Esophagus squamous epithelium (tissue), 5 donors: ENCODE results near the gene MVK. TPM values are rescaled to one million over a fixed set of nuclear protein-coding genes. Genes with fewer than 3 reads are reported as not detected.

ENCODE experiments used
- DNase-seq: peaks from one replicate; lab custom pipeline; 2025; lab: John Stamatoyannopoulos, UW
- H3K27ac ChIP-seq, 4 donors: fragments of 200-600 bp; sonication (generic); one replicate each; pipeline ENCODE4 v1.5.1; 2016 to 2019; ENCODE audit warnings: mild to moderate bottlenecking in 1 of 4
- H3K27me3 ChIP-seq, 4 donors: fragments of 200-600 bp; sonication (generic); 1 replicate in 3 of 4; 2 replicates in 1 of 4; pipeline versions ENCODE4 v1.5.1 to v1.6.0; 2017 to 2021; ENCODE audit warnings: antibody characterized with exemption in 1 of 4
- H3K36me3 ChIP-seq, 3 donors: fragments of 200-600 bp; sonication (generic); one replicate each; pipeline ENCODE4 v1.5.1; 2016 to 2019
- H3K4me1 ChIP-seq, 3 donors: fragments of 200-600 bp; sonication (generic); one replicate each; pipeline ENCODE4 v1.5.1; 2017 to 2019
- H3K4me3 ChIP-seq, 4 donors: fragments of 200-600 bp; sonication (generic); 1 replicate in 3 of 4; 2 replicates in 1 of 4; pipeline ENCODE4 v1.5.1; 2016 to 2019; ENCODE audit warnings: mild to moderate bottlenecking in 2 of 4, moderate library complexity in 1 of 4
- H3K9me3 ChIP-seq, 3 donors: fragments of 200-600 bp; sonication (generic); one replicate each; pipeline ENCODE4 v1.5.1; 2016 to 2019
- CTCF ChIP-seq, 6 experiments: fragments of 450-650 bp in 4 of 6; fragments of 200-600 bp in 2 of 6; sonication (generic) in 2 of 6; IDR thresholded peaks; one replicate each; pipeline ENCODE4 v1.5.1; 2016 to 2019; ENCODE audit warnings: antibody characterized with exemption in 6 of 6, mild to moderate bottlenecking in 4 of 6, moderate library complexity in 4 of 6
- POLR2A ChIP-seq, 4 donors: fragments of 450-650 bp; IDR thresholded peaks; one replicate each; pipeline ENCODE4 v1.6.1; 2017; ENCODE audit warnings: antibody characterized with exemption in 4 of 4, mild to moderate bottlenecking in 4 of 4, moderate library complexity in 3 of 4
- WGBS, 2 donors: methylation state at CpG; one replicate each; pipeline ENCODE4 v1.1.5; 2018; 5-methylcytosine and 5-hydroxymethylcytosine counted together
- intact Hi-C: fragments of 100-400 bp; cut with DNase I; formaldehyde crosslinking; loops from one replicate; pipeline ENCODE4 v1.15.0; 2022
- total RNA-seq, 4 donors: library from RNA; depleted of rRNA; stranded (reverse); fragments of >200 nt; gene quantifications; one replicate each; pipeline ENCODE4 v1.1.0, GENCODE V29; 2016
- donor health status: DM: yes; HTN: yes; CAD: no.

Gene MVK
- total RNA-seq, 4 donors from 2014 or later, result 38.9 to 62.6 (median 46.4) TPM

- no peak for TF ChIP-seq CTCF (IDR thresholded peaks at IDR 0.05)
- TF ChIP-seq POLR2A (IDR thresholded peaks at IDR 0.05), result no peak
- intact Hi-C loops, result no loop called here
- H3K4me3 ChIP-seq, result no peak overlapping the region
- H3K27ac ChIP-seq, result no peak overlapping the region
- WGBS, 2 donors, result 78% methylated on average over 2 of the region's 2 CpGs
- no peak for DNase-seq
- no peaks in the 10 kb centered on the region for H3K9me3 ChIP-seq
- peaks cover 0 to 51% (median 0%) of the 10 kb centered on the region in 4 donors for H3K27me3 ChIP-seq
- no peaks in the 10 kb centered on the region for H3K36me3 ChIP-seq
- no peaks in the 10 kb centered on the region for H3K4me1 ChIP-seq
Observed at GRCh38 chr12:109641422-109641821, 67.8 kb downstream of the MVK start.

- WGBS, 2 donors, result 48 to 64% methylated on average over 10 of the region's 10 CpGs
- Histone ChIP-seq H3K36me3 (no peaks in the 10 kb centered on the region), H3K9me3 (no peaks in the 10 kb centered on the region), H3K4me3 (no peak overlapping the region), H3K27me3 (peaks cover 0 to 54% (median 0%) of the 10 kb centered on the region in 4 donors), H3K4me1 (no peaks in the 10 kb centered on the region), H3K27ac (no peak overlapping the region)
- no peak for TF ChIP-seq POLR2A (IDR thresholded peaks at IDR 0.05)
- TF ChIP-seq CTCF (IDR thresholded peaks at IDR 0.05), result no peak
- intact Hi-C loops, result no loop called here
- no peak for DNase-seq
Observed at GRCh38 chr12:109642506-109643132, 69.0 kb downstream of the MVK start.

GRCh38 chr12:109645194-109645593 lies 71.6 kb downstream of the MVK start:
- intact Hi-C loops, result no loop called here
- DNase-seq, result no peak
- TF ChIP-seq CTCF (IDR thresholded peaks at IDR 0.05) (no peak), POLR2A (IDR thresholded peaks at IDR 0.05) (no peak)
- WGBS, 2 donors, result 29 to 66% methylated on average over 1 to 9 of the region's 11 CpGs
- Histone ChIP-seq H3K27me3 (peaks cover 0 to 57% (median 0%) of the 10 kb centered on the region in 4 donors), H3K36me3 (no peaks in the 10 kb centered on the region), H3K4me1 (peaks cover 0 to 4% (median 3%) of the 10 kb centered on the region in 3 donors), H3K9me3 (no peaks in the 10 kb centered on the region), H3K27ac (no peak overlapping the region), H3K4me3 (no peak overlapping the region)

GRCh38 chr12:109645708-109646107 lies 72.1 kb downstream of the MVK start:
- DNase-seq, result no peak
- no peak for TF ChIP-seq CTCF (IDR thresholded peaks at IDR 0.05)
- no peak for TF ChIP-seq POLR2A (IDR thresholded peaks at IDR 0.05)
- H3K27me3 ChIP-seq, result peaks cover 0 to 63% (median 0%) of the 10 kb centered on the region in 4 donors
- intact Hi-C loops, result no loop called here
- no peak overlapping the region for H3K27ac ChIP-seq
- 75 to 92% methylated on average over 9 to 10 of the region's 11 CpGs for WGBS, 2 donors
- H3K4me1 ChIP-seq, result peaks cover 0 to 4% (median 3%) of the 10 kb centered on the region in 3 donors
- no peaks in the 10 kb centered on the region for H3K9me3 ChIP-seq
- no peak overlapping the region for H3K4me3 ChIP-seq
- H3K36me3 ChIP-seq, result no peaks in the 10 kb centered on the region

Other genes starting within 250 kb of the MVK start
- gene MYO1H, start 225.9 kb upstream of the MVK start, total RNA-seq, result under 1 TPM in 3 of 4 donors, not detected in 1; 0.48 to 0.83 (median 0.62) TPM
- 10 to 100 TPM; 31.5 to 62.8 (median 46.5) TPM for gene KCTD10, start 96.5 kb upstream of the MVK start, total RNA-seq
- 10 to 100 TPM; 31.7 to 48.7 (median 37.6) TPM for gene UBE3B, start 96.2 kb upstream of the MVK start, total RNA-seq
- gene MMAB, start 290 bp upstream of the MVK start, total RNA-seq, result 10 to 100 TPM; 45.2 to 59.5 (median 52.3) TPM
- gene FAM222A, start 140.0 kb downstream of the MVK start, total RNA-seq, result 1 to 10 TPM in 3 of 4 donors, under 1 TPM in 1; 0.57 to 9.3 (median 5.0) TPM